ENCODE results near the gene FAAH. TPM values are rescaled to one million over a fixed set of nuclear protein-coding genes. Genes with fewer than 3 reads are reported as not detected.

FAAH gene
- total and polyA plus RNA-seq, 8 donors, result 25.3 to 419 (median 47.4) TPM

- Histone ChIP-seq H3K9me3 (no peaks in the 10 kb centered on the region), H3K36me3 (no peaks in the 10 kb centered on the region), H3K4me1 (no peaks in the 10 kb centered on the region), H3K27me3 (peaks cover 0 to 20% (median 0%) of the 10 kb centered on the region in 3 donors), H3K4me3 (no peak overlapping the region), H3K27ac (no peak overlapping the region)
- TF ChIP-seq EP300 (IDR thresholded peaks at IDR 0.05) (no peak), POLR2A (IDR thresholded peaks at IDR 0.05) (no peak), POLR2AphosphoS5 (IDR thresholded peaks at IDR 0.05) (no peak)
- TF ChIP-seq, protein P1, sequence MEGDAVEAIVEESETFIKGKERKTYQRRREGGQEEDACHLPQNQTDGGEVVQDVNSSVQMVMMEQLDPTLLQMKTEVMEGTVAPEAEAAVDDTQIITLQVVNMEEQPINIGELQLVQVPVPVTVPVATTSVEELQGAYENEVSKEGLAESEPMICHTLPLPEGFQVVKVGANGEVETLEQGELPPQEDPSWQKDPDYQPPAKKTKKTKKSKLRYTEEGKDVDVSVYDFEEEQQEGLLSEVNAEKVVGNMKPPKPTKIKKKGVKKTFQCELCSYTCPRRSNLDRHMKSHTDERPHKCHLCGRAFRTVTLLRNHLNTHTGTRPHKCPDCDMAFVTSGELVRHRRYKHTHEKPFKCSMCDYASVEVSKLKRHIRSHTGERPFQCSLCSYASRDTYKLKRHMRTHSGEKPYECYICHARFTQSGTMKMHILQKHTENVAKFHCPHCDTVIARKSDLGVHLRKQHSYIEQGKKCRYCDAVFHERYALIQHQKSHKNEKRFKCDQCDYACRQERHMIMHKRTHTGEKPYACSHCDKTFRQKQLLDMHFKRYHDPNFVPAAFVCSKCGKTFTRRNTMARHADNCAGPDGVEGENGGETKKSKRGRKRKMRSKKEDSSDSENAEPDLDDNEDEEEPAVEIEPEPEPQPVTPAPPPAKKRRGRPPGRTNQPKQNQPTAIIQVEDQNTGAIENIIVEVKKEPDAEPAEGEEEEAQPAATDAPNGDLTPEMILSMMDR (IDR thresholded peaks at IDR 0.05), result no peak
- WGBS, 5 donors, result 89 to 100% (median 96%) methylated on average over 1 of the region's 1 CpG
- DNase-seq, result no peak
- intact Hi-C loops (cut with DNase I; ENCODE audit: low total_unique reads), result no loop called here
Measured at GRCh38 chr1:46436844-46437243, 42.7 kb downstream of the FAAH start.

DNA sequence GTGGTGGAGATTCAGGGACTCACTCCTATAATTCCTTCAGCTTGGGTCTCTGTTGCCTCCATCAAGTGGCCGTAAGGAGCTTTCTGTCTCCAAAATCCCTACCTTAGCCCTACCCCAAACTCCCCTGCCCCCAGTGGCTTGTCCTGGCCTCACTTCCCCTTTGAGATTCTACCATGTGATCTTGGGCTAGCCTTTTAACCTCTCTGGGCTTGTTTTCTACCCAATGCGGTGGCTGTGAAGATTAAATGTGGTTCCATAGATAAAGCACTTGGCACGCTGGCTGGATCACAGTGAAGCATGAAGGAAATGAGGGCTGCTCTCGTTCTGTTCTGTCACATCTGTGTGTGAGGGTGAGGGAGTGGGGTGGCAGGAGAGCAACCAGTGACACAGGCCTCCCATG is 43.6 kb downstream of the FAAH start:
- peaks cover 3 to 5% (median 4%) of the 10 kb centered on the region in 4 donors for H3K4me1 ChIP-seq
- H3K27me3 ChIP-seq, result peaks cover 0 to 20% (median 0%) of the 10 kb centered on the region in 3 donors
- intact Hi-C loops (cut with DNase I; ENCODE audit: low total_unique reads), result no loop called here
- no peak overlapping the region for H3K4me3 ChIP-seq
- no peak overlapping the region for H3K27ac ChIP-seq
- DNase-seq, result no peak
- no peaks in the 10 kb centered on the region for H3K9me3 ChIP-seq
- 31 to 52% (median 36%) methylated on average over 3 to 4 of the region's 4 CpGs for WGBS, 5 donors
- no peak for TF ChIP-seq POLR2A (IDR thresholded peaks at IDR 0.05)
- TF ChIP-seq POLR2AphosphoS5 (IDR thresholded peaks at IDR 0.05), result no peak
- no peak for TF ChIP-seq EP300 (IDR thresholded peaks at IDR 0.05)
- TF ChIP-seq, protein P1 (IDR thresholded peaks at IDR 0.05), result no peak
- H3K36me3 ChIP-seq, result no peaks in the 10 kb centered on the region

DNA sequence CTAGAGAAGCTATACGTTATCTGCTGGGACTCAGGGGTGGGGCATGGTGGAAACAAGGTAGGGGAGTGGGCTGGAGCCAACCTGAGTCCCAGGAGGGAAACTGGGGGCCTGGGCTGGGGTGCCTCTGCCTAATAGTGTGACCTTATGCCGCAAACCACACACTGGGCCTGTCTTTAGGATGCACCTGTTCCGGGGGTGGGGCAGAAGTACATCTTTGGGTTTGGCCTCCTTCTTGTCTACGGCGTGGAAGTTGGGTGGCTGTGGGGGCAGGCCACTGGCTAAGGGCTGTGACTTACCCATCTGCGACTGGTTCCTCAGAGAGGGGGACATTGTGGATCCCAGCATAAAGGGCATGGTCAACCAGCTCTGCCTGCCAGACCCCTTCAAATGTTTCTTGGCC is 44.2 kb downstream of the FAAH start:
- intact Hi-C loops (cut with DNase I; ENCODE audit: low total_unique reads), result no loop called here

DNA sequence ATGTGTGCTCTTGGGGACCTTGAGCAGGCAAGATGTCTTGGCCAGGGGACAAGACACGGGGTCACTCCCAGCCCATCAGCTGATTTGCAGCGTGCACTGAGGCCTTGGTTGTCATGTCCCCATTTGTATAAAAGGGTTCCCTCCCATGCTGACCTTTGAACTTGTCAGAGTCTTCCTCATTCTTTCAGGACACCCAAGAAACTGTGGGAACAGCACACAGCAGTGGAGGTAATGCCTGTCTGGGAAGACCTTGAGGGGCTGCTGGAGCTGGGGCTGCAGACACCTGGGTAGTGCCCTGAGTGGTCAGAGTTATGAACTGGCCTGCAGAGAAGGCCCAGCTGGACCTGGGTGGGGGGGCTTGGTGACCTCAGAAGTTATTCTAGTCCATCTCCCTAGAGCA is 46.4 kb downstream of the FAAH start:
- no peaks in the 10 kb centered on the region for H3K36me3 ChIP-seq
- no peak overlapping the region for H3K27ac ChIP-seq
- no peaks in the 10 kb centered on the region for H3K9me3 ChIP-seq
- intact Hi-C loops (cut with DNase I; ENCODE audit: low total_unique reads), result no loop called here
- H3K4me3 ChIP-seq, result no peak overlapping the region
- H3K27me3 ChIP-seq, result peaks cover 0 to 19% (median 0%) of the 10 kb centered on the region in 3 donors
- peaks cover 6 to 9% (median 8%) of the 10 kb centered on the region in 4 donors for H3K4me1 ChIP-seq
- 87 to 100% (median 97%) methylated on average over 2 of the region's 2 CpGs for WGBS, 5 donors
- DNase-seq, result no peak
- TF ChIP-seq POLR2AphosphoS5 (IDR thresholded peaks at IDR 0.05), result no peak
- TF ChIP-seq, protein P1 (IDR thresholded peaks at IDR 0.05), result no peak
- no peak for TF ChIP-seq EP300 (IDR thresholded peaks at IDR 0.05)
- TF ChIP-seq POLR2A (IDR thresholded peaks at IDR 0.05), result no peak

More for the DNA sequence above, 44.2 kb downstream of the FAAH start:
- Histone ChIP-seq H3K4me3 (no peak overlapping the region), H3K27me3 (peaks cover 0 to 20% (median 0%) of the 10 kb centered on the region in 3 donors), H3K27ac (no peak overlapping the region), H3K4me1 (peaks cover 6 to 9% (median 8%) of the 10 kb centered on the region in 4 donors), H3K9me3 (no peaks in the 10 kb centered on the region), H3K36me3 (no peaks in the 10 kb centered on the region)
- DNase-seq, result no peak
- TF ChIP-seq POLR2A (IDR thresholded peaks at IDR 0.05) (no peak), EP300 (IDR thresholded peaks at IDR 0.05) (no peak), POLR2AphosphoS5 (IDR thresholded peaks at IDR 0.05) (no peak)
- TF ChIP-seq, protein P1 (IDR thresholded peaks at IDR 0.05), result no peak
- 75 to 92% (median 85%) methylated on average over 6 of the region's 6 CpGs for WGBS, 5 donors
